Spleen (tissue), 7 donors: ENCODE data around the gene ERBB4.

Experiments
- POLR2A ChIP-seq, 3 donors: fragments of 450-650 bp; IDR thresholded peaks; one replicate each; pipeline ENCODE4 v1.5.1; 2017; ENCODE audit warnings: antibody characterized with exemption in 3 of 3, mild to moderate bottlenecking in 1 of 3
- POLR2AphosphoS5 ChIP-seq, 3 donors: sonication (generic); formaldehyde crosslinking; IDR thresholded peaks; one replicate each; pipeline ENCODE4 v1.5.1; 2017; ENCODE audit warnings: antibody characterized with exemption in 3 of 3
- TF ChIP-seq, protein P1 (sequence below), 11 experiments: fragments of 200-600 bp in 7 of 11; fragments of 450-650 bp in 4 of 11; sonication (generic) in 4 of 11; IDR thresholded peaks in 8 of 11; conservative IDR thresholded peaks in 3 of 11; 1 replicate in 7 of 11; 2 replicates in 4 of 11; pipeline versions ENCODE4 v1.4.0 to v1.8.0; 2016 to 2021; ENCODE audit warnings: antibody characterized with exemption in 11 of 11, inconsistent platforms in 4 of 11, mild to moderate bottlenecking in 1 of 11
- donor health status: DM: no; HTN: no; CAD: no; lungs with moderate emphysema.
- donor health status: DM: no; HTN: no; CAD: no.
- donor health status: DM: no; HTN: no; CAD: no.

DNA sequence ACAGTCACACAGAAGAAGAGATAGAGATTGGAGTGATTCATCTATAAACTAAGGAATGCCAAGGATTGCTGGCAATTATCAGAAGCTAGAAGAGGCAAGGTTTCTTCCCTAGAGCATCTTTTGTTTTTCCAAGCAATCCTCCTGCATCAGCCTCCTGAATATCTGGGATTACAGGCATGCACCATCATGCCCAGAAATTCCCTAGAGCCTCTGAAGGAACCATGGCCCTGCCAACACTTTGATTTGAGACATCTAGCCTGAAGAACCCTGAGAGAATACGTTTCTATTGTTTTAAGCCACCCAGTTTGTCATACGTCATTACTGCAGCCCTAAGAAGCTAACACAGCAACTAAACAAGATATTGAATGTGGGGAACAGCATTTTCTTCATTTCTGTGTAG is 525.0 kb downstream of the ERBB4 start:
- TF ChIP-seq, protein P1, sequence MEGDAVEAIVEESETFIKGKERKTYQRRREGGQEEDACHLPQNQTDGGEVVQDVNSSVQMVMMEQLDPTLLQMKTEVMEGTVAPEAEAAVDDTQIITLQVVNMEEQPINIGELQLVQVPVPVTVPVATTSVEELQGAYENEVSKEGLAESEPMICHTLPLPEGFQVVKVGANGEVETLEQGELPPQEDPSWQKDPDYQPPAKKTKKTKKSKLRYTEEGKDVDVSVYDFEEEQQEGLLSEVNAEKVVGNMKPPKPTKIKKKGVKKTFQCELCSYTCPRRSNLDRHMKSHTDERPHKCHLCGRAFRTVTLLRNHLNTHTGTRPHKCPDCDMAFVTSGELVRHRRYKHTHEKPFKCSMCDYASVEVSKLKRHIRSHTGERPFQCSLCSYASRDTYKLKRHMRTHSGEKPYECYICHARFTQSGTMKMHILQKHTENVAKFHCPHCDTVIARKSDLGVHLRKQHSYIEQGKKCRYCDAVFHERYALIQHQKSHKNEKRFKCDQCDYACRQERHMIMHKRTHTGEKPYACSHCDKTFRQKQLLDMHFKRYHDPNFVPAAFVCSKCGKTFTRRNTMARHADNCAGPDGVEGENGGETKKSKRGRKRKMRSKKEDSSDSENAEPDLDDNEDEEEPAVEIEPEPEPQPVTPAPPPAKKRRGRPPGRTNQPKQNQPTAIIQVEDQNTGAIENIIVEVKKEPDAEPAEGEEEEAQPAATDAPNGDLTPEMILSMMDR (IDR thresholded peaks at IDR 0.05 in 8 of 11, conservative IDR thresholded peaks at IDR 0.05 in 3 of 11) = no peak
- TF ChIP-seq POLR2A (IDR thresholded peaks at IDR 0.05) (no peak), POLR2AphosphoS5 (IDR thresholded peaks at IDR 0.05) (no peak)
